Caco-2 (cell line): ENCODE results near the gene FSD1. TPM values are rescaled to one million over a fixed set of nuclear protein-coding genes. Genes with fewer than 3 reads are reported as not detected.

Source experiments
- BruUV-seq: library from RNA; stranded (reverse); fragments of 400-500 nt; replicated peaks from 2 replicates; lab custom pipeline; 2021; lab: Mats Ljungman, UMichigan
- CTCF ChIA-PET: fragments of 300-600 bp; sonication (Branson Sonifier 250); formaldehyde crosslinking; loops from one replicate; lab custom pipeline; 2022; ENCODE audit warnings: antibody characterized with exemption; lab: Charles Lee
- POLR2A ChIA-PET: fragments of 300-600 bp; sonication (Branson Sonifier 250); formaldehyde crosslinking; loops from one replicate; lab custom pipeline; 2022; ENCODE audit warnings: antibody characterized with exemption; lab: Charles Lee
- DNase-seq, 2 experiments: peaks; one replicate each; pipeline versions ENCODE4 v3.0.0 to v3.0.0-alpha.2; 2020 to 2022
- H3K27me3 ChIP-seq: replicated peaks from 2 replicates; pipeline ENCODE4 v1.6.0; 2011; ENCODE audit warnings: low read length; ENCODE audit not compliant: control insufficient read depth, insufficient read depth
- H3K36me3 ChIP-seq: 2 replicates; pipeline ENCODE4 v1.5.1; 2011; ENCODE audit warnings: low read length; ENCODE audit not compliant: control insufficient read depth, insufficient read depth
- H3K4me1 ChIP-seq: fragments of 250-450 bp; sonication (Bioruptor Pico); 2 replicates; pipeline ENCODE4 v1.5.1; 2020; ENCODE audit warnings: mild to moderate bottlenecking
- H3K4me3 ChIP-seq: 2 replicates; pipeline ENCODE4 v1.5.1; 2011; ENCODE audit warnings: low read depth, mild to moderate bottlenecking, control low read depth, low read length
- H3K9me3 ChIP-seq: fragments of 250-450 bp; sonication (Bioruptor Pico); 2 replicates; pipeline ENCODE4 v1.5.1; 2020; ENCODE audit warnings: mild to moderate bottlenecking, moderate library complexity
- H3K27ac Mint-ChIP-seq: one replicate; pipeline ENCODE4 v1.8.0; 2022; ENCODE audit warnings: mixed read lengths; ENCODE audit not compliant: unreplicated experiment
- H3K27me3 Mint-ChIP-seq: one replicate; pipeline ENCODE4 v1.8.0; 2022; ENCODE audit warnings: mixed read lengths; ENCODE audit not compliant: insufficient read depth, unreplicated experiment
- H3K36me3 Mint-ChIP-seq: one replicate; pipeline ENCODE4 v1.8.0; 2022; ENCODE audit warnings: mild to moderate bottlenecking, mixed read lengths; ENCODE audit not compliant: insufficient read depth, unreplicated experiment
- H3K4me1 Mint-ChIP-seq: one replicate; pipeline ENCODE4 v1.8.0; 2022; ENCODE audit warnings: low read depth, mixed read lengths; ENCODE audit not compliant: unreplicated experiment
- H3K4me3 Mint-ChIP-seq: one replicate; pipeline ENCODE4 v1.8.0; 2022; ENCODE audit warnings: mild to moderate bottlenecking, moderate library complexity, mixed read lengths; ENCODE audit not compliant: unreplicated experiment
- H3K9me3 Mint-ChIP-seq: one replicate; pipeline ENCODE4 v1.8.0; 2022; ENCODE audit warnings: mixed read lengths; ENCODE audit not compliant: unreplicated experiment
- CTCF ChIP-seq, 2 experiments: fragments of 200-600 bp in 1 of 2; IDR thresholded peaks; 1 replicate in 1 of 2; 2 replicates in 1 of 2; pipeline versions ENCODE4 v1.5.1 to v1.8.0; 2011 to 2022; ENCODE audit warnings: antibody characterized with exemption in 1 of 2, control low read depth in 1 of 2, inconsistent platforms in 1 of 2, low read depth in 1 of 2, low read length in 1 of 2, mild to moderate bottlenecking in 1 of 2, moderate library complexity in 1 of 2; ENCODE audit not compliant: insufficient read depth in 1 of 2, severe bottlenecking in 1 of 2, unreplicated experiment in 1 of 2
- intact Hi-C: fragments of 100-400 bp; cut with micrococcal nuclease; formaldehyde crosslinking; loops from one replicate; pipeline ENCODE4 v1.10.0; 2022; ENCODE audit not compliant: unreplicated experiment
- total RNA-seq: library from RNA; stranded (reverse); gene quantifications from 2 replicates; pipeline ENCODE4 v1.2.3, GENCODE V29; 2022

Gene FSD1
- total RNA-seq, 1 experiment from 2014 or later: 9.0 TPM

- no peaks in the 10 kb centered on the region for H3K36me3 Mint-ChIP-seq
- H3K27me3 Mint-ChIP-seq: no peaks in the 10 kb centered on the region
- Histone ChIP-seq H3K9me3 (no peaks in the 10 kb centered on the region), H3K4me3 (no peak within 1 kb of the TSS), H3K27me3 (no peaks in the 10 kb centered on the region), H3K4me1 (no peaks in the 10 kb centered on the region), H3K36me3 (no peaks in the 10 kb centered on the region)
- H3K4me1 Mint-ChIP-seq: peaks cover 10% of the 10 kb centered on the region
- no peak for TF ChIP-seq CTCF (IDR thresholded peaks at IDR 0.05; ENCODE audit: insufficient read depth in 1 of 2, low read depth in 1 of 2, low read length in 1 of 2, severe bottlenecking in 1 of 2, unreplicated experiment in 1 of 2)
- no peaks in the 10 kb centered on the region for H3K9me3 Mint-ChIP-seq
- H3K4me3 Mint-ChIP-seq: no peak within 1 kb of the TSS
- POLR2A ChIA-PET: no interaction called here
- CTCF ChIA-PET: interaction anchor here (0.6 kb wide), 1 partner anchor 94 kb away, joined by 5 read pairs; no protein-coding TSS in a partner anchor
- no peak for DNase-seq
- no TSS peak for BruUV-seq
- H3K27ac Mint-ChIP-seq: peak within 1 kb of the TSS; percentile 8
- intact Hi-C loops: no loop called here
These were observed 2.2 kb upstream of the FSD1 start, which contains the start of gene TMIGD2 for GRCh38 chr19:4302243-4302640. Gene TMIGD2 (minus strand): TSS chr19:4302389. CDS start chr19:4302385, 4 bp downstream.

GRCh38 chr19:4303819-4304537 lies 420 bp upstream of the FSD1 start:
- CTCF ChIA-PET: interaction anchor here (0.7 kb wide), 1 partner anchor 42 kb away, joined by 3 read pairs; no protein-coding TSS in a partner anchor
- Mint-ChIP-seq H3K4me1 (peaks cover 10% of the 10 kb centered on the region), H3K4me3 (peak overlapping the region; percentile 61), H3K27ac (no peak overlapping the region), H3K27me3 (no peaks in the 10 kb centered on the region), H3K9me3 (no peaks in the 10 kb centered on the region), H3K36me3 (no peaks in the 10 kb centered on the region)
- intact Hi-C loops: no loop called here
- DNase-seq: no peak
- H3K9me3 ChIP-seq: no peaks in the 10 kb centered on the region
- H3K27me3 ChIP-seq: no peaks in the 10 kb centered on the region
- H3K4me1 ChIP-seq: no peaks in the 10 kb centered on the region
- BruUV-seq: no TSS peak
- H3K4me3 ChIP-seq: peak overlapping the region; percentile 39
- POLR2A ChIA-PET: no interaction called here
- H3K36me3 ChIP-seq: no peaks in the 10 kb centered on the region
- no peak for TF ChIP-seq CTCF (IDR thresholded peaks at IDR 0.05; ENCODE audit: insufficient read depth in 1 of 2, low read depth in 1 of 2, low read length in 1 of 2, severe bottlenecking in 1 of 2, unreplicated experiment in 1 of 2)

GRCh38 chr19:4305257-4305612 lies 837 bp downstream of the FSD1 start:
- Histone ChIP-seq H3K27me3 (no peaks in the 10 kb centered on the region), H3K36me3 (no peaks in the 10 kb centered on the region), H3K4me3 (no peak overlapping the region), H3K9me3 (no peaks in the 10 kb centered on the region), H3K4me1 (no peaks in the 10 kb centered on the region)
- Mint-ChIP-seq H3K27me3 (no peaks in the 10 kb centered on the region), H3K4me1 (peaks cover 10% of the 10 kb centered on the region), H3K27ac (no peak overlapping the region), H3K36me3 (no peaks in the 10 kb centered on the region), H3K9me3 (no peaks in the 10 kb centered on the region), H3K4me3 (peak overlapping the region; percentile 62)
- ChIA-PET POLR2A (no interaction called here), CTCF (interaction anchor here (0.6 kb wide), 1 partner anchor 38 kb away, joined by 3 read pairs; the partner anchor contains the start of gene MPND)
- no peak for TF ChIP-seq CTCF (IDR thresholded peaks at IDR 0.05; ENCODE audit: insufficient read depth in 1 of 2, low read depth in 1 of 2, low read length in 1 of 2, severe bottlenecking in 1 of 2, unreplicated experiment in 1 of 2)
- no TSS peak for BruUV-seq
- no peak for DNase-seq
- intact Hi-C loops: no loop called here
